Measurements from ENCODE around the gene MAPK11. TPM values are rescaled to one million over a fixed set of nuclear protein-coding genes. Genes with fewer than 3 reads are reported as not detected.

The MAPK11 gene
- total RNA-seq, 1 donor from 2014 or later: 11.3 TPM

- Mint-ChIP-seq H3K36me3 (ENCODE audit: low read depth) (peaks cover 35% of the 10 kb centered on the region), H3K9me3 (no peaks in the 10 kb centered on the region), H3K27me3 (no peaks in the 10 kb centered on the region), H3K4me3 (peak overlapping the region; percentile 100), H3K27ac (peak overlapping the region; percentile 100), H3K4me1 (peaks cover 51% of the 10 kb centered on the region)
- TF ChIP-seq CTCF (IDR thresholded peaks at IDR 0.05): no peak
- CTCF ChIA-PET: interaction anchor here (0.6 to 1.8 kb wide), 7 partner anchors 83 to 377 kb away, joined by 3 to 5 read pairs (median 4); partner anchors contain the start of genes DENND6B and SCO2
- DNase-seq: no peak
- no peak for ATAC-seq (ENCODE audit: low read depth)
- POLR2A ChIA-PET: interaction anchor here (0.6 to 2.1 kb wide), 18 partner anchors 7 to 385 kb away, joined by 3 to 30 read pairs (median 4); partner anchors contain the start of genes HDAC10, LMF2, NCAPH2 and PLXNB2
- intact Hi-C loops (cut with micrococcal nuclease): loop anchor here (1.0 to 10.0 kb wide), 4 partner anchors 53 to 315 kb away; partner anchors contain the start of genes NCAPH2 and SBF1
Observed at GRCh38 chr22:50243685-50244419, 26.3 kb downstream of the MAPK11 start.

DNA sequence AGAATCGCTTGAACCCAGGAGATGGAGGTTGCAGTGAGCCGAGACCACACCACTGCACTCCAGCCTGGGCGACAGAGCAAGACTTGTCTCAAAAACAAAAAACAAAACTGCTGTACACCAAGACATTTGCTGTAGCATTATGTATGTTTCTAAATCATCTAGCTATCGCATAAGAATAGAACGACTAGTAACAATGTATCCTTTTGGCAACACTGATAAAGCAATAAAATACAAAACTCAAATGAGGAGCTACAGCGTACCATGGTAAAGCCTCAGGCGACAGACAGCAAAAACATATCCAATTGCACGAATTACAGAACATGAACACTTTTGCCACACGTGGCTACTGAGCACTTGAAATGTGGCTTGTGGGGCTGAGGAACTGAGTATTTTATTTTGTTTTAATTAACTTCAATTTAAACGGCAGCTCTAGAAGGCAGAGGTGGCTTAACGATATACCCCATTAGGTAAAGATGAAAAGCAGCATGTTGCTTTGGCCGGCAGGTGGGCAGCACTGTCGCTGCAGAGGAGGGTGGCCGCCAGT lies 27.7 kb downstream of the MAPK11 start:
- POLR2A ChIA-PET: interaction anchor here (1.2 to 1.5 kb wide), 2 partner anchors 100 to 208 kb away, joined by 3 to 4 read pairs; no protein-coding TSS in a partner anchor
- intact Hi-C loops (cut with micrococcal nuclease): loop anchor here (2.0 to 10.0 kb wide), 2 partner anchors 232 to 314 kb away; partner anchors contain the start of gene SBF1
- CTCF ChIA-PET: interaction anchor here (1.0 to 3.0 kb wide), 9 partner anchors 9 to 379 kb away, joined by 3 to 17 read pairs (median 8); partner anchors contain the start of genes DENND6B, HDAC10 and SCO2
- H3K36me3 Mint-ChIP-seq (ENCODE audit: low read depth): peaks cover 36% of the 10 kb centered on the region
- H3K4me3 Mint-ChIP-seq: peak overlapping the region; percentile 100
- no peak for ATAC-seq (ENCODE audit: low read depth)
- no peak overlapping the region for H3K27ac Mint-ChIP-seq
- no peak for TF ChIP-seq CTCF (IDR thresholded peaks at IDR 0.05)
- H3K4me1 Mint-ChIP-seq: peaks cover 45% of the 10 kb centered on the region
- no peaks in the 10 kb centered on the region for H3K27me3 Mint-ChIP-seq
- no peak for DNase-seq
- H3K9me3 Mint-ChIP-seq: no peaks in the 10 kb centered on the region

DNA sequence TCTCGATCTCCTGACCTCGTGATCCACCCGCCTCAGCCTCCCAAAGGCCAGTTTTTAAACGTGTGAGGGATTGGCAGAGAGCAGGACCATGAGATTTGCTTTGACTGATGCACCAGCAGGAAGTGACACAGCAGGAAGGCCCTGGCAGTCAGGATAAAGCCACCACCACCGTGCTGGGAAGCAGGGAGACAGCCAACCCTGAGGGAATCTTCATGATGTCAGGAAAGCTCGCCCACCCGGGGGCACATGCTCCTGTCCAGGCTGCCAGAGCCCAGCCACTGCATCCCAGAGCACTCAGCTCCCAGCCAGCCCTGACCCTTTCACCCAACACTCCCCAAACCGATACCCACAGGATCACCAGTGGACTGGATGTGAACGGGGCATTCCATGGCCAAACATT lies 31.4 kb downstream of the MAPK11 start:
- intact Hi-C loops (cut with micrococcal nuclease): no loop called here
- peaks cover 44% of the 10 kb centered on the region for H3K36me3 Mint-ChIP-seq (ENCODE audit: low read depth)
- no peaks in the 10 kb centered on the region for H3K27me3 Mint-ChIP-seq
- peaks cover 29% of the 10 kb centered on the region for H3K4me1 Mint-ChIP-seq
- ChIA-PET CTCF (interaction anchor here (1.6 kb wide), 1 partner anchor 103 kb away, joined by 4 read pairs; no protein-coding TSS in a partner anchor), POLR2A (interaction anchor here (0.8 kb wide), 1 partner anchor 314 kb away, joined by 3 read pairs; no protein-coding TSS in a partner anchor)
- H3K9me3 Mint-ChIP-seq: no peaks in the 10 kb centered on the region
- ATAC-seq (ENCODE audit: low read depth) (no peak), DNase-seq (no peak)
- H3K4me3 Mint-ChIP-seq: no peak overlapping the region
- no peak overlapping the region for H3K27ac Mint-ChIP-seq
- TF ChIP-seq CTCF (IDR thresholded peaks at IDR 0.05): no peak

- Mint-ChIP-seq H3K27ac (no peak overlapping the region), H3K9me3 (no peaks in the 10 kb centered on the region), H3K4me1 (peaks cover 13% of the 10 kb centered on the region), H3K4me3 (no peak overlapping the region), H3K36me3 (ENCODE audit: low read depth) (peaks cover 59% of the 10 kb centered on the region), H3K27me3 (no peaks in the 10 kb centered on the region)
- no peak for TF ChIP-seq CTCF (IDR thresholded peaks at IDR 0.05)
- intact Hi-C loops (cut with micrococcal nuclease): loop anchor here (1.0 kb wide), 1 partner anchor 88 kb away; no protein-coding TSS in a partner anchor
- DNase-seq: no peak
- ChIA-PET POLR2A (interaction anchor here (0.8 to 1.1 kb wide), 2 partner anchors 46 to 271 kb away, joined by 3 to 4 read pairs; partner anchors contain the start of genes LMF2 and NCAPH2), CTCF (interaction anchor here (1.4 kb wide), 1 partner anchor 88 kb away, joined by 5 read pairs; no protein-coding TSS in a partner anchor)
- no peak for ATAC-seq (ENCODE audit: low read depth)
Observed at GRCh38 chr22:50236731-50237409, 33.3 kb downstream of the MAPK11 start.

Measured in activated B cell treated with CpG ODN at 0.5 μM for 24 hours (primary cell).